GM12878 (cell line): ENCODE results near the gene ZNF785. TPM values are rescaled to one million over a fixed set of nuclear protein-coding genes. Genes with fewer than 3 reads are reported as not detected.

Experiments used
- BACH1 ChIP-seq: fragments of 450-650 bp; IDR thresholded peaks from 2 replicates; pipeline ENCODE4 v1.6.1; 2017; ENCODE audit warnings: mild to moderate bottlenecking, borderline replicate concordance
- BMI1 ChIP-seq: fragments of 450-650 bp; IDR thresholded peaks from 2 replicates; pipeline ENCODE4 v1.6.1; 2016; ENCODE audit warnings: mild to moderate bottlenecking, moderate library complexity, borderline replicate concordance
- CREM ChIP-seq: IDR thresholded peaks from 2 replicates; pipeline ENCODE4 v1.6.1; 2014; ENCODE audit warnings: antibody characterized with exemption, low read depth
- DPF2 ChIP-seq: fragments of 450-650 bp; IDR thresholded peaks from 2 replicates; pipeline ENCODE4 v1.6.1; 2017; ENCODE audit warnings: mild to moderate bottlenecking
- EP300 ChIP-seq, 2 experiments: fragments of 150-350 bp in 1 of 2; IDR thresholded peaks; 2 replicates each; pipeline ENCODE4 v1.6.1; 2011 to 2012; ENCODE audit warnings: low read depth in 2 of 2, low read length in 2 of 2, borderline replicate concordance in 1 of 2, improper control_type of control experiment in 1 of 2, inconsistent platforms in 1 of 2; ENCODE audit not compliant: control insufficient read depth in 1 of 2
- HCFC1 ChIP-seq: fragments of 150-350 bp; IDR thresholded peaks from 2 replicates; pipeline ENCODE4 v1.6.1; 2014; ENCODE audit warnings: low read length
- HDAC2 ChIP-seq: fragments of 200-600 bp; sonication (generic); IDR thresholded peaks from 2 replicates; pipeline ENCODE4 v1.6.1; 2017
- HDAC6 ChIP-seq: fragments of 200-600 bp; sonication (generic); IDR thresholded peaks from one replicate; pipeline ENCODE4 v1.8.0; 2017; ENCODE audit warnings: antibody characterized with exemption; ENCODE audit not compliant: unreplicated experiment
- IKZF1 ChIP-seq: fragments of 450-650 bp; conservative IDR thresholded peaks from 2 replicates; pipeline ENCODE4 v1.6.1; 2017; ENCODE audit warnings: antibody characterized with exemption, mild to moderate bottlenecking
- LARP7 ChIP-seq: fragments of 450-650 bp; IDR thresholded peaks from 2 replicates; pipeline ENCODE4 v1.6.1; 2017; ENCODE audit warnings: mild to moderate bottlenecking
- MXI1 ChIP-seq: fragments of 150-350 bp; IDR thresholded peaks from 2 replicates; pipeline ENCODE4 v1.6.1; 2011; ENCODE audit warnings: low read depth, mild to moderate bottlenecking, inconsistent platforms, low read length, improper control_type of control experiment
- MYB ChIP-seq: fragments of 150-350 bp; IDR thresholded peaks from 2 replicates; pipeline ENCODE4 v1.6.1; 2014; ENCODE audit warnings: mild to moderate bottlenecking, low read depth, low read length, borderline replicate concordance
- NFXL1 ChIP-seq: fragments of 450-650 bp; IDR thresholded peaks from 2 replicates; pipeline ENCODE4 v1.6.1; 2017; ENCODE audit warnings: antibody characterized with exemption, mild to moderate bottlenecking, borderline replicate concordance
- POLR2AphosphoS5 ChIP-seq: IDR thresholded peaks from 2 replicates; pipeline ENCODE4 v1.6.1; 2011; ENCODE audit warnings: mild to moderate bottlenecking, low read length, inconsistent platforms
- RAD21 ChIP-seq: IDR thresholded peaks from 2 replicates; pipeline ENCODE4 v1.6.1; 2011; ENCODE audit warnings: mild to moderate bottlenecking, low read depth, low read length, moderate library complexity; ENCODE audit not compliant: insufficient read depth
- SP1 ChIP-seq: IDR thresholded peaks from one replicate; pipeline ENCODE4 v1.6.1; 2011; ENCODE audit warnings: low read depth, low read length
- SPI1 ChIP-seq: IDR thresholded peaks from 2 replicates; pipeline ENCODE4 v1.6.1; 2011; ENCODE audit warnings: low read depth, mild to moderate bottlenecking, low read length, moderate library complexity, borderline replicate concordance; ENCODE audit not compliant: insufficient read depth
- SREBF1 ChIP-seq: IDR thresholded peaks from 2 replicates; pipeline ENCODE4 v1.6.1; 2012; ENCODE audit warnings: mild to moderate bottlenecking, low read length
- ZBED1 ChIP-seq: IDR thresholded peaks from 2 replicates; pipeline ENCODE4 v1.6.1; 2016; ENCODE audit warnings: borderline replicate concordance
- polyA plus RNA-seq, 11 experiments: library from polyadenylated mRNA; depleted of rRNA in 4 of 11; unstranded in 6 of 11; stranded (reverse) in 5 of 11; fragments of >200 nt; fragmentation: Nextera tagmentation in 4 of 11; fragmentation: Illumina TruSeq in 1 of 11; extraction: Ambion mirVana in 4 of 11; extraction: Trizol in 1 of 11; gene quantifications; 1 replicate in 1 of 11; 2 replicates in 10 of 11; pipeline versions ENCODE4 v1.2.1 to v1.2.3, GENCODE V29; 2011 to 2016; ENCODE audit warnings: inconsistent platforms in 2 of 11, missing spikeins in 2 of 11, low read depth in 1 of 11
- total RNA-seq, 4 experiments: library from RNA; depleted of rRNA in 3 of 4; stranded (reverse); fragments of >200 nt in 3 of 4; fragmentation: Illumina TruSeq in 1 of 4; extraction: Trizol in 1 of 4; gene quantifications; 2 replicates each; pipeline versions ENCODE4 v1.2.1 to v1.2.3, GENCODE V29; 2013 to 2021
- TF ChIP-seq, protein P1 (sequence below), 3 experiments: IDR thresholded peaks in 2 of 3; conservative IDR thresholded peaks in 1 of 3; 2 replicates each; pipeline ENCODE4 v1.5.1; 2011; ENCODE audit warnings: low read depth in 3 of 3, low read length in 3 of 3, mild to moderate bottlenecking in 3 of 3, control low read depth in 2 of 3, moderate library complexity in 2 of 3, inconsistent platforms in 1 of 3, mixed read lengths in 1 of 3; ENCODE audit not compliant: control insufficient read depth in 2 of 3, insufficient read depth in 1 of 3; ENCODE audit errors: extremely low read depth in 1 of 3
- TF ChIP-seq, protein P2 (sequence below): fragments of 450-650 bp; conservative IDR thresholded peaks from 2 replicates; pipeline ENCODE4 v1.6.1; 2017; ENCODE audit warnings: mild to moderate bottlenecking, moderate library complexity
- TF ChIP-seq, protein P3 (sequence below): fragments of 450-650 bp; IDR thresholded peaks from 2 replicates; pipeline ENCODE4 v1.6.1; 2017; ENCODE audit warnings: mild to moderate bottlenecking
- TF ChIP-seq, protein P4 (sequence below): IDR thresholded peaks from 2 replicates; pipeline ENCODE4 v1.6.1; 2012; ENCODE audit warnings: low read depth, low read length, improper control_type of control experiment
- TF ChIP-seq, protein P5 (sequence below): IDR thresholded peaks from 2 replicates; pipeline ENCODE4 v1.6.1; 2012; ENCODE audit warnings: low read depth, low read length, improper control_type of control experiment

Gene ZNF785
- total and polyA plus RNA-seq, 10 of the 15 experiments (the other 5 are each of a cell fraction or from before 2014, with no cell fraction given) = 0.87 to 11.5 (median 7.5) TPM

DNA sequence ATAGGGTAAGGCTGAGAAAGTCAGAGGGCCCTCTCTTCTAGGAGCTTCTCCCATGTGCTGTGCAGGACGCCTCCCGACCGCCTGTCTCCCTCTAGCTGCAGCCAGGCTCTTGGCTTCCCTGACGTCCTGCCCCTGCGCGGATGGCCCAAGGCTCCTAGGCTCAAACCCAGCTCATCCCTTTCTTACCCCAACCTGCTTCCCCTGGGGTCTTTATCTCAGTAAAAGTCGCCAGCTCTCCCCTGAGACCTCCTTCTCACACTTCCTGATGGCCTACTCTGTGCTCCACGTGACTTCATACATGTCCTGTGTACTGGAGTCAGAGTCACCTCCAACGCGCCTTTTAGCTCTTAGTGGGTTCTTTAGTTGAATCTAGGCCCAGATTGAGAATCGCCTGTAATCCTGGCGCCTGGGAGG is 49.7 kb downstream of the ZNF785 start (continued):
- TF ChIP-seq SP1 (no peak), BMI1 (no peak), HDAC6 (no peak), HCFC1 (no peak), DPF2 (peak; percentile 93), NFXL1 (no peak), MXI1 (peak; percentile 91), SPI1 (0 out of 2 replicates have a peak, but pooled peaks have one; percentile 1), LARP7 (no peak), POLR2AphosphoS5 (peak; percentile 77), IKZF1 (peak; percentile 18; the same call in 1 of the 2 replicates), EP300 (IDR thresholded peaks at IDR 0.05; ENCODE audit: borderline replicate concordance in 1 of 2, control insufficient read depth in 1 of 2, low read depth in 2 of 2, low read length in 2 of 2) (0 out of 4 replicates have a peak, but pooled peaks of 1 of the 2 experiments have one; percentile 7), SREBF1 (no peak), MYB (no peak), CREM (peak; percentile 44; the same call in 1 of the 2 replicates), BACH1 (peak; percentile 26; the same call in 1 of the 2 replicates), RAD21 (peak; percentile 62), HDAC2 (no peak), ZBED1 (no peak)
- TF ChIP-seq, protein P1, sequence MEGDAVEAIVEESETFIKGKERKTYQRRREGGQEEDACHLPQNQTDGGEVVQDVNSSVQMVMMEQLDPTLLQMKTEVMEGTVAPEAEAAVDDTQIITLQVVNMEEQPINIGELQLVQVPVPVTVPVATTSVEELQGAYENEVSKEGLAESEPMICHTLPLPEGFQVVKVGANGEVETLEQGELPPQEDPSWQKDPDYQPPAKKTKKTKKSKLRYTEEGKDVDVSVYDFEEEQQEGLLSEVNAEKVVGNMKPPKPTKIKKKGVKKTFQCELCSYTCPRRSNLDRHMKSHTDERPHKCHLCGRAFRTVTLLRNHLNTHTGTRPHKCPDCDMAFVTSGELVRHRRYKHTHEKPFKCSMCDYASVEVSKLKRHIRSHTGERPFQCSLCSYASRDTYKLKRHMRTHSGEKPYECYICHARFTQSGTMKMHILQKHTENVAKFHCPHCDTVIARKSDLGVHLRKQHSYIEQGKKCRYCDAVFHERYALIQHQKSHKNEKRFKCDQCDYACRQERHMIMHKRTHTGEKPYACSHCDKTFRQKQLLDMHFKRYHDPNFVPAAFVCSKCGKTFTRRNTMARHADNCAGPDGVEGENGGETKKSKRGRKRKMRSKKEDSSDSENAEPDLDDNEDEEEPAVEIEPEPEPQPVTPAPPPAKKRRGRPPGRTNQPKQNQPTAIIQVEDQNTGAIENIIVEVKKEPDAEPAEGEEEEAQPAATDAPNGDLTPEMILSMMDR (IDR thresholded peaks at IDR 0.05 in 2 of 3, conservative IDR thresholded peaks at IDR 0.05 in 1 of 3; ENCODE audit: control insufficient read depth in 2 of 3, extremely low read depth in 1 of 3, insufficient read depth in 1 of 3, low read depth in 3 of 3, low read length in 3 of 3) = peak; percentile 63 to 84 (median 76); a peak in 5 of 6 replicates
- TF ChIP-seq, protein P2, sequence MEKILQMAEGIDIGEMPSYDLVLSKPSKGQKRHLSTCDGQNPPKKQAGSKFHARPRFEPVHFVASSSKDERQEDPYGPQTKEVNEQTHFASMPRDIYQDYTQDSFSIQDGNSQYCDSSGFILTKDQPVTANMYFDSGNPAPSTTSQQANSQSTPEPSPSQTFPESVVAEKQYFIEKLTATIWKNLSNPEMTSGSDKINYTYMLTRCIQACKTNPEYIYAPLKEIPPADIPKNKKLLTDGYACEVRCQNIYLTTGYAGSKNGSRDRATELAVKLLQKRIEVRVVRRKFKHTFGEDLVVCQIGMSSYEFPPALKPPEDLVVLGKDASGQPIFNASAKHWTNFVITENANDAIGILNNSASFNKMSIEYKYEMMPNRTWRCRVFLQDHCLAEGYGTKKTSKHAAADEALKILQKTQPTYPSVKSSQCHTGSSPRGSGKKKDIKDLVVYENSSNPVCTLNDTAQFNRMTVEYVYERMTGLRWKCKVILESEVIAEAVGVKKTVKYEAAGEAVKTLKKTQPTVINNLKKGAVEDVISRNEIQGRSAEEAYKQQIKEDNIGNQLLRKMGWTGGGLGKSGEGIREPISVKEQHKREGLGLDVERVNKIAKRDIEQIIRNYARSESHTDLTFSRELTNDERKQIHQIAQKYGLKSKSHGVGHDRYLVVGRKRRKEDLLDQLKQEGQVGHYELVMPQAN = 0 out of 2 replicates have a peak, but pooled peaks have one; percentile 6
- TF ChIP-seq, protein P3, sequence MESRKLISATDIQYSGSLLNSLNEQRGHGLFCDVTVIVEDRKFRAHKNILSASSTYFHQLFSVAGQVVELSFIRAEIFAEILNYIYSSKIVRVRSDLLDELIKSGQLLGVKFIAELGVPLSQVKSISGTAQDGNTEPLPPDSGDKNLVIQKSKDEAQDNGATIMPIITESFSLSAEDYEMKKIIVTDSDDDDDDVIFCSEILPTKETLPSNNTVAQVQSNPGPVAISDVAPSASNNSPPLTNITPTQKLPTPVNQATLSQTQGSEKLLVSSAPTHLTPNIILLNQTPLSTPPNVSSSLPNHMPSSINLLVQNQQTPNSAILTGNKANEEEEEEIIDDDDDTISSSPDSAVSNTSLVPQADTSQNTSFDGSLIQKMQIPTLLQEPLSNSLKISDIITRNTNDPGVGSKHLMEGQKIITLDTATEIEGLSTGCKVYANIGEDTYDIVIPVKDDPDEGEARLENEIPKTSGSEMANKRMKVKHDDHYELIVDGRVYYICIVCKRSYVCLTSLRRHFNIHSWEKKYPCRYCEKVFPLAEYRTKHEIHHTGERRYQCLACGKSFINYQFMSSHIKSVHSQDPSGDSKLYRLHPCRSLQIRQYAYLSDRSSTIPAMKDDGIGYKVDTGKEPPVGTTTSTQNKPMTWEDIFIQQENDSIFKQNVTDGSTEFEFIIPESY = no peak
- TF ChIP-seq, protein P4, sequence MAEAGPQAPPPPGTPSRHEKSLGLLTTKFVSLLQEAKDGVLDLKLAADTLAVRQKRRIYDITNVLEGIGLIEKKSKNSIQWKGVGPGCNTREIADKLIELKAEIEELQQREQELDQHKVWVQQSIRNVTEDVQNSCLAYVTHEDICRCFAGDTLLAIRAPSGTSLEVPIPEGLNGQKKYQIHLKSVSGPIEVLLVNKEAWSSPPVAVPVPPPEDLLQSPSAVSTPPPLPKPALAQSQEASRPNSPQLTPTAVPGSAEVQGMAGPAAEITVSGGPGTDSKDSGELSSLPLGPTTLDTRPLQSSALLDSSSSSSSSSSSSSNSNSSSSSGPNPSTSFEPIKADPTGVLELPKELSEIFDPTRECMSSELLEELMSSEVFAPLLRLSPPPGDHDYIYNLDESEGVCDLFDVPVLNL = no peak
- TF ChIP-seq, protein P5, sequence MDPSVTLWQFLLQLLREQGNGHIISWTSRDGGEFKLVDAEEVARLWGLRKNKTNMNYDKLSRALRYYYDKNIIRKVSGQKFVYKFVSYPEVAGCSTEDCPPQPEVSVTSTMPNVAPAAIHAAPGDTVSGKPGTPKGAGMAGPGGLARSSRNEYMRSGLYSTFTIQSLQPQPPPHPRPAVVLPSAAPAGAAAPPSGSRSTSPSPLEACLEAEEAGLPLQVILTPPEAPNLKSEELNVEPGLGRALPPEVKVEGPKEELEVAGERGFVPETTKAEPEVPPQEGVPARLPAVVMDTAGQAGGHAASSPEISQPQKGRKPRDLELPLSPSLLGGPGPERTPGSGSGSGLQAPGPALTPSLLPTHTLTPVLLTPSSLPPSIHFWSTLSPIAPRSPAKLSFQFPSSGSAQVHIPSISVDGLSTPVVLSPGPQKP = no peak
